ENCODE measurements around the gene FAM50B. TPM values are rescaled to one million over a fixed set of nuclear protein-coding genes. Genes with fewer than 3 reads are reported as not detected.
A peak's percentile ranks its signal among the peaks of the same experiment; 100 is the strongest.

The FAM50B gene
- total RNA-seq, 1 experiment from 2014 or later = 4.3 TPM

DNA sequence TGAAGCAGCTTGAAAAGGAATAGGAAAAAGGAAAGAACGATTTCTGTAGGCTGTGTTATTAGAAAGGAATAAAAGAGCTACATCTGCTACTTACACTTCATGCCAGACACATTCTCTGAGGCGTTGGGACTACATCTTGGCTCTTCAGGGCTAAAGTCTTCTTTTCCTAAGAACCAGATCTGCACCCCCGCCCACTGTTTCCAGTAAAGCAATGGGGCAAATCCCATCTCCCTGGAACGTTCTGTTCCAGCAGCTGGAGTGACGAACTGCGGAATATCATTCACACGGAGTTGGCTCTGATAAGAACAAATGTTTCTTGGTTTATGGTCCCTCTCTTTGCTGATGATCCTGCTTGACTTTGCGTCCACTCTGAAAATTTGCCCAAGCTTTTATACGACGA is 26.9 kb downstream of the FAM50B start:
- Mint-ChIP-seq H3K9me3 (ENCODE audit: unreplicated experiment) (no peaks in the 10 kb centered on the region), H3K4me3 (ENCODE audit: unreplicated experiment) (no peak overlapping the region), H3K27ac (ENCODE audit: low read depth, unreplicated experiment) (no peak overlapping the region), H3K4me1 (ENCODE audit: insufficient read depth, unreplicated experiment) (peaks cover 16% of the 10 kb centered on the region), H3K36me3 (ENCODE audit: insufficient read depth, unreplicated experiment) (peaks cover 6% of the 10 kb centered on the region), H3K27me3 (ENCODE audit: insufficient read depth, unreplicated experiment) (no peaks in the 10 kb centered on the region)
- intact Hi-C loops (cut with micrococcal nuclease) = no loop called here
- ChIA-PET POLR2A (interaction anchor here (1.2 kb wide), 1 partner anchor 8 kb away, joined by 3 read pairs; no protein-coding TSS in a partner anchor), CTCF (interaction anchor here (1.4 kb wide), 1 partner anchor 11 kb away, joined by 3 read pairs; no protein-coding TSS in a partner anchor)
- TF ChIP-seq, protein P1, sequence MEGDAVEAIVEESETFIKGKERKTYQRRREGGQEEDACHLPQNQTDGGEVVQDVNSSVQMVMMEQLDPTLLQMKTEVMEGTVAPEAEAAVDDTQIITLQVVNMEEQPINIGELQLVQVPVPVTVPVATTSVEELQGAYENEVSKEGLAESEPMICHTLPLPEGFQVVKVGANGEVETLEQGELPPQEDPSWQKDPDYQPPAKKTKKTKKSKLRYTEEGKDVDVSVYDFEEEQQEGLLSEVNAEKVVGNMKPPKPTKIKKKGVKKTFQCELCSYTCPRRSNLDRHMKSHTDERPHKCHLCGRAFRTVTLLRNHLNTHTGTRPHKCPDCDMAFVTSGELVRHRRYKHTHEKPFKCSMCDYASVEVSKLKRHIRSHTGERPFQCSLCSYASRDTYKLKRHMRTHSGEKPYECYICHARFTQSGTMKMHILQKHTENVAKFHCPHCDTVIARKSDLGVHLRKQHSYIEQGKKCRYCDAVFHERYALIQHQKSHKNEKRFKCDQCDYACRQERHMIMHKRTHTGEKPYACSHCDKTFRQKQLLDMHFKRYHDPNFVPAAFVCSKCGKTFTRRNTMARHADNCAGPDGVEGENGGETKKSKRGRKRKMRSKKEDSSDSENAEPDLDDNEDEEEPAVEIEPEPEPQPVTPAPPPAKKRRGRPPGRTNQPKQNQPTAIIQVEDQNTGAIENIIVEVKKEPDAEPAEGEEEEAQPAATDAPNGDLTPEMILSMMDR (IDR thresholded peaks at IDR 0.05; ENCODE audit: unreplicated experiment) = no peak
- no peak for DNase-seq (ENCODE audit: unreplicated experiment)
- BruUV-seq (replicated peaks) = no TSS peak

DNA sequence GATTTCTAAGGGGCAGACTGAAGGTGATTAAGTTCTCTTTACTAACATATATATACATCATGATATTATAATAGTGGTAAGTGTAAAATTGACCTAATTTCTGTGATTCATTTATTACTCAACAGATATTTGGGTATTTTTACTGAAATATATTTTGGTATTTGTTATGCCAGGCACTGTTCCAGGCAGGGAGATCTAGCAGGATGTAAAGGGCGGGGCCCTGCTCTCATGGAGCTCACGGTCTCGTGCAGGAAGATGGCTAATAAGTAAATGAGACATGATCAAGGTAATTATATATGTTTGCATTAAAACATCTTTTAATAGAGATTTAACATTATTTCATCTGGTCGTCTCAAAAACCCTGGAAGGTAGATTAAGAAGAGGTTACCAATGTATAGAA is 27.7 kb downstream of the FAM50B start:
- CTCF ChIA-PET = interaction anchor here (0.7 to 1.4 kb wide), 3 partner anchors 11 to 128 kb away, joined by 3 to 5 read pairs (median 4); no protein-coding TSS in a partner anchor
- H3K9me3 Mint-ChIP-seq (ENCODE audit: unreplicated experiment) = no peaks in the 10 kb centered on the region

DNA sequence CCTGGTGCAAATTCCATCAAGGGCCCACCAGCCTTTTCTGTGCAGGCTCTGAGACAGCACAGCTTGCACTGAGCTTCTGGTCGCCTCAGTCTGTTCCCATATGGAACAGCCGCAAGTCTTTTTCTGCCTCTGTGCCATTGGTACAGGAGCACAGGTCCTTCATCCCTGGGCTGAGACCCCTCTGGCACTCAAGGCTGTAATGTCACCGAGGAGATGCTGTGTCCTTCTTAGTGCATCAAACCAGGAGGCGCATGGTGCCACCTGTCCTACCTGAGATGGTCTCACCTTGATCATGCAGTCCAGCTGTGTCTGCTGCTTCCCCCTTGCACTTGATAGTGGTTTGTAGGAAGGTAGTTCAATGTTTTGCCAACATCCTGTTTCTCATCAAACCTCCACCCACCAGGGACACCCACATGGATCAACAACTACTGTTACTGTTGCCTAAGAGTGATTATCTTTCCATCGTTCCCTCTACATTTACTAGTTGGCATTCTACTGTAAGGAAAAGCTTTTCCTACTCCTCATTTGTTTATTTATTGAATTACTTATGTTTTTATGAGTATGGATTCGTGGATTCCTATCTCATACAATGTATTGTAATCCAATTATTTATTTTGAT is 29.0 kb downstream of the FAM50B start:
- Mint-ChIP-seq H3K27me3 (ENCODE audit: insufficient read depth, unreplicated experiment) (no peaks in the 10 kb centered on the region), H3K9me3 (ENCODE audit: unreplicated experiment) (no peaks in the 10 kb centered on the region), H3K4me1 (ENCODE audit: insufficient read depth, unreplicated experiment) (peaks cover 16% of the 10 kb centered on the region), H3K36me3 (ENCODE audit: insufficient read depth, unreplicated experiment) (no peaks in the 10 kb centered on the region), H3K4me3 (ENCODE audit: unreplicated experiment) (no peak overlapping the region), H3K27ac (ENCODE audit: low read depth, unreplicated experiment) (no peak overlapping the region)
- ChIA-PET CTCF (interaction anchor here (0.6 kb wide), 1 partner anchor 114 kb away, joined by 4 read pairs; no protein-coding TSS in a partner anchor), POLR2A (interaction anchor here (0.5 to 1.4 kb wide), 2 partner anchors 21 to 35 kb away, joined by 4 to 6 read pairs; no protein-coding TSS in a partner anchor)
- TF ChIP-seq, protein P1 (IDR thresholded peaks at IDR 0.05; ENCODE audit: unreplicated experiment) = no peak
- intact Hi-C loops (cut with micrococcal nuclease) = no loop called here
- no TSS peak for BruUV-seq (replicated peaks)
- DNase-seq (ENCODE audit: unreplicated experiment) = no peak

More for the DNA sequence above, 27.7 kb downstream of the FAM50B start:
- no peak overlapping the region for H3K27ac Mint-ChIP-seq (ENCODE audit: low read depth, unreplicated experiment)
- TF ChIP-seq, protein P1 (IDR thresholded peaks at IDR 0.05; ENCODE audit: unreplicated experiment) = no peak
- H3K27me3 Mint-ChIP-seq (ENCODE audit: insufficient read depth, unreplicated experiment) = no peaks in the 10 kb centered on the region
- BruUV-seq (replicated peaks) = no TSS peak
- peaks cover 16% of the 10 kb centered on the region for H3K4me1 Mint-ChIP-seq (ENCODE audit: insufficient read depth, unreplicated experiment)
- peaks cover 3% of the 10 kb centered on the region for H3K36me3 Mint-ChIP-seq (ENCODE audit: insufficient read depth, unreplicated experiment)
- intact Hi-C loops (cut with micrococcal nuclease) = no loop called here
- H3K4me3 Mint-ChIP-seq (ENCODE audit: unreplicated experiment) = no peak overlapping the region
- POLR2A ChIA-PET = interaction anchor here (1.4 kb wide), 1 partner anchor 36 kb away, joined by 6 read pairs; no protein-coding TSS in a partner anchor
- peak; percentile 55 for DNase-seq (ENCODE audit: unreplicated experiment)

DNA sequence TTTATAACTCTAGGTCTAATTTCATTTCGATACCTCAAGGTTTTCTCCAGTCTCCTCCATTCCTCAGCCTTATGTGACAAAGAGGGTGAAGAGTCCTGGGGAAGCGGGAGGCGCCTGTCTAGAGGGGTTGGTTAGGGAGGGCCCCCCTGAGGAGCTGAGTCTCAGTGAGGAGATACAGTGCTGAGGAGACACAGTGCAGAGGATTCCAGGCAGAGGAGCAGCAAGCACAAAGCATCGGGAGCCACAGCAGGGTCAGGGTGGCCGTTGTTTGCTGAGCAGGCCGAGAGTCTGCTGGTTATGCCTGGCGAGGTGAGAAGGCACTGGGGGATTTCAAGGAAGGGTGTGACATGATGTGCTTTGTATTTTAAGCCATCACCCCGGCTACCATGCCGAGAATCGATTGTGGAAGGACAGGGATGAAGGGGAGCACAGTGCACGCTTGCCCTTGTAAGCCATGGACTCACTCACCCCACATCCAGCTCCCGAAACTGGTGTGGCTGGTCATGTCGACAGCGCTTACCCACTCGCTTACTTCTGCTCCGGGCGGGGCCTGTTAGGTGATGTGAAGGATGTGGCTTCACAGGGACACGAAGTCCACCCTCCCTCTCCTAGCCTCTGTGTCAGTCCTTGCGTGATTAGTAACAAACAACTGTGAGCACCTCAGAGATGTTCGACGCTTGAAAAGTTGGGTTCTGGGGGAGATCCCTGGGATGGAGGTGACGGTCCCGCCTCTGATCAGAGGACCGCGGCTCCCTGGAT is 30.2 kb downstream of the FAM50B start:
- Mint-ChIP-seq H3K4me1 (ENCODE audit: insufficient read depth, unreplicated experiment) (peaks cover 26% of the 10 kb centered on the region), H3K4me3 (ENCODE audit: unreplicated experiment) (no peak overlapping the region), H3K27ac (ENCODE audit: low read depth, unreplicated experiment) (no peak overlapping the region), H3K36me3 (ENCODE audit: insufficient read depth, unreplicated experiment) (no peaks in the 10 kb centered on the region), H3K9me3 (ENCODE audit: unreplicated experiment) (no peaks in the 10 kb centered on the region), H3K27me3 (ENCODE audit: insufficient read depth, unreplicated experiment) (no peaks in the 10 kb centered on the region)
- ChIA-PET CTCF (no interaction called here), POLR2A (no interaction called here)
- DNase-seq (ENCODE audit: unreplicated experiment) = no peak
- BruUV-seq (replicated peaks) = no TSS peak
- intact Hi-C loops (cut with micrococcal nuclease) = no loop called here
- TF ChIP-seq, protein P1 (IDR thresholded peaks at IDR 0.05; ENCODE audit: unreplicated experiment) = no peak

Measured in MCF 10A (cell line).